ENCODE results near the gene IRF5. TPM values are rescaled to one million over a fixed set of nuclear protein-coding genes. Genes with fewer than 3 reads are reported as not detected.

Gene IRF5
- total RNA-seq, 1 experiment from 2014 or later: 16.5 TPM

DNA sequence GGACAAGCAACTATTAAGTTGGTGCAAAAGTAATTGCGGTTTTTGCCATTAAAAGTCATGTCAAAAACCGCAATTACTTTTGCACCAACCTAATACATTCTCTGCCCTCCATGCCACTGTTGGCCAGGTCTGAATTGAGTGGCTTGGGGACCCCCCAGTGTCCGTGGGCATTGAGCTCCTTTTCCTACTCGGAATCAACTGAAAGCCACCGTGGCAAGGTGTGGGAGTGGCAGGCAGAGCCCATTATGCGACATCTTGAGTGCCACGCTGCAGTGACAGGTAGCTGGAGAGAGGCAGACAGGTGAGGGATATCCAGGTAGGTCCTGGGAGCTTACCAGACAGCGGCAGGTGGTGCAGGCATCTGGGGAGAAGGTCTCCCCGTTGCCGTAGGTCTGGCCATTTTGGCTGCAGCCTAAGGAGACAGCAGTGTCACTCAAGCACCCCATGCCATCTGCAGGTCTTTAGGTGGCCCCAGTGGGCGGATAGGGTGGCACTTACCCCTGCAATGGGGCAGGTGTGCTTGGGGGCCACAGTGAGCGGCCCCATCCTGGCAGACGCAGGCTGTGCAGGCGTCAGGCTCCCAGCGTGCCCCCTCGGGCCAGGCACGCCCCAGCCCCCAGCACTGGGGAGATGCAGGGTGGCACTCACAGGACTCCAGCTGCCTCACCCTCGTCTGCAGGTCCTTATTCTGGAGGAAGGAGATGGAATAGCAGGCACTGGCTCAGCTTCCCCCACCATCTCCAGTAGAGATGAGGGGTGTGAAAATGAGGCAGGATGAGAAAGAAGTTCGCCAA lies 30.8 kb upstream of the IRF5 start:
- no peaks in the 10 kb centered on the region for H3K9me2 ChIP-seq (ENCODE audit: insufficient read depth)
- H3K36me3 ChIP-seq (ENCODE audit: control insufficient read depth in 1 of 2, insufficient read depth in 2 of 2, low read length in 2 of 2): no peaks in the 10 kb centered on the region
- no peak overlapping the region for H3K4me3 ChIP-seq (replicated peaks in 1 of 2; ENCODE audit: low read depth in 1 of 2, low read length in 2 of 2)
- H3K4me1 ChIP-seq (ENCODE audit: control insufficient read depth in 1 of 2, insufficient read depth in 2 of 2, low read length in 2 of 2): peaks cover 7 to 32% of the 10 kb centered on the region in 2 experiments
- no peaks in the 10 kb centered on the region for H4K20me1 ChIP-seq (ENCODE audit: insufficient read depth)
- POLR2A ChIA-PET: no interaction called here
- no peak overlapping the region for H3K4me2 ChIP-seq (ENCODE audit: low read length)
- CTCF ChIA-PET: no interaction called here
- TF ChIP-seq ZNF274 (IDR thresholded peaks at IDR 0.05; ENCODE audit: low read depth, low read length) (no peak), YY1 (IDR thresholded peaks at IDR 0.05; ENCODE audit: extremely low read depth, insufficient replicate concordance, low read depth, low read length) (no peak), EZH2 (IDR thresholded peaks at IDR 0.05) (no peak), EGR1 (IDR thresholded peaks at IDR 0.05; ENCODE audit: low read depth) (no peak), EZH2phosphoT487 (IDR thresholded peaks at IDR 0.05; ENCODE audit: borderline replicate concordance) (no peak), FOSL1 (IDR thresholded peaks at IDR 0.05; ENCODE audit: low read depth) (no peak), CEBPB (IDR thresholded peaks at IDR 0.05; ENCODE audit: low read depth) (no peak), JUND (IDR thresholded peaks at IDR 0.05) (no peak), ELF1 (IDR thresholded peaks at IDR 0.05; ENCODE audit: borderline replicate concordance, low read depth) (no peak), TCF7L2 (IDR thresholded peaks at IDR 0.05; ENCODE audit: borderline replicate concordance, extremely low read depth, insufficient read depth, insufficient read length) (no peak), SP1 (IDR thresholded peaks at IDR 0.05; ENCODE audit: low read depth) (no peak), POLR2A (IDR thresholded peaks at IDR 0.05; ENCODE audit: borderline replicate concordance, extremely low read depth, insufficient read depth, insufficient read length) (no peak), POLR2AphosphoS5 (IDR thresholded peaks at IDR 0.05; ENCODE audit: low read depth, low read length) (no peak)
- TF ChIP-seq, protein P1, sequence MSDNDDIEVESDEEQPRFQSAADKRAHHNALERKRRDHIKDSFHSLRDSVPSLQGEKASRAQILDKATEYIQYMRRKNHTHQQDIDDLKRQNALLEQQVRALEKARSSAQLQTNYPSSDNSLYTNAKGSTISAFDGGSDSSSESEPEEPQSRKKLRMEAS (IDR thresholded peaks at IDR 0.05): no peak
- TF ChIP-seq, protein P2, sequence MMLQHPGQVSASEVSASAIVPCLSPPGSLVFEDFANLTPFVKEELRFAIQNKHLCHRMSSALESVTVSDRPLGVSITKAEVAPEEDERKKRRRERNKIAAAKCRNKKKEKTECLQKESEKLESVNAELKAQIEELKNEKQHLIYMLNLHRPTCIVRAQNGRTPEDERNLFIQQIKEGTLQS (IDR thresholded peaks at IDR 0.05): no peak
- TF ChIP-seq, protein P3, sequence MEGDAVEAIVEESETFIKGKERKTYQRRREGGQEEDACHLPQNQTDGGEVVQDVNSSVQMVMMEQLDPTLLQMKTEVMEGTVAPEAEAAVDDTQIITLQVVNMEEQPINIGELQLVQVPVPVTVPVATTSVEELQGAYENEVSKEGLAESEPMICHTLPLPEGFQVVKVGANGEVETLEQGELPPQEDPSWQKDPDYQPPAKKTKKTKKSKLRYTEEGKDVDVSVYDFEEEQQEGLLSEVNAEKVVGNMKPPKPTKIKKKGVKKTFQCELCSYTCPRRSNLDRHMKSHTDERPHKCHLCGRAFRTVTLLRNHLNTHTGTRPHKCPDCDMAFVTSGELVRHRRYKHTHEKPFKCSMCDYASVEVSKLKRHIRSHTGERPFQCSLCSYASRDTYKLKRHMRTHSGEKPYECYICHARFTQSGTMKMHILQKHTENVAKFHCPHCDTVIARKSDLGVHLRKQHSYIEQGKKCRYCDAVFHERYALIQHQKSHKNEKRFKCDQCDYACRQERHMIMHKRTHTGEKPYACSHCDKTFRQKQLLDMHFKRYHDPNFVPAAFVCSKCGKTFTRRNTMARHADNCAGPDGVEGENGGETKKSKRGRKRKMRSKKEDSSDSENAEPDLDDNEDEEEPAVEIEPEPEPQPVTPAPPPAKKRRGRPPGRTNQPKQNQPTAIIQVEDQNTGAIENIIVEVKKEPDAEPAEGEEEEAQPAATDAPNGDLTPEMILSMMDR (IDR thresholded peaks at IDR 0.05 in 2 of 3, conservative IDR thresholded peaks at IDR 0.05 in 1 of 3; ENCODE audit: borderline replicate concordance in 1 of 3, insufficient read depth in 1 of 3, low read depth in 2 of 3, low read length in 2 of 3): no peak
- TF ChIP-seq, protein P4, sequence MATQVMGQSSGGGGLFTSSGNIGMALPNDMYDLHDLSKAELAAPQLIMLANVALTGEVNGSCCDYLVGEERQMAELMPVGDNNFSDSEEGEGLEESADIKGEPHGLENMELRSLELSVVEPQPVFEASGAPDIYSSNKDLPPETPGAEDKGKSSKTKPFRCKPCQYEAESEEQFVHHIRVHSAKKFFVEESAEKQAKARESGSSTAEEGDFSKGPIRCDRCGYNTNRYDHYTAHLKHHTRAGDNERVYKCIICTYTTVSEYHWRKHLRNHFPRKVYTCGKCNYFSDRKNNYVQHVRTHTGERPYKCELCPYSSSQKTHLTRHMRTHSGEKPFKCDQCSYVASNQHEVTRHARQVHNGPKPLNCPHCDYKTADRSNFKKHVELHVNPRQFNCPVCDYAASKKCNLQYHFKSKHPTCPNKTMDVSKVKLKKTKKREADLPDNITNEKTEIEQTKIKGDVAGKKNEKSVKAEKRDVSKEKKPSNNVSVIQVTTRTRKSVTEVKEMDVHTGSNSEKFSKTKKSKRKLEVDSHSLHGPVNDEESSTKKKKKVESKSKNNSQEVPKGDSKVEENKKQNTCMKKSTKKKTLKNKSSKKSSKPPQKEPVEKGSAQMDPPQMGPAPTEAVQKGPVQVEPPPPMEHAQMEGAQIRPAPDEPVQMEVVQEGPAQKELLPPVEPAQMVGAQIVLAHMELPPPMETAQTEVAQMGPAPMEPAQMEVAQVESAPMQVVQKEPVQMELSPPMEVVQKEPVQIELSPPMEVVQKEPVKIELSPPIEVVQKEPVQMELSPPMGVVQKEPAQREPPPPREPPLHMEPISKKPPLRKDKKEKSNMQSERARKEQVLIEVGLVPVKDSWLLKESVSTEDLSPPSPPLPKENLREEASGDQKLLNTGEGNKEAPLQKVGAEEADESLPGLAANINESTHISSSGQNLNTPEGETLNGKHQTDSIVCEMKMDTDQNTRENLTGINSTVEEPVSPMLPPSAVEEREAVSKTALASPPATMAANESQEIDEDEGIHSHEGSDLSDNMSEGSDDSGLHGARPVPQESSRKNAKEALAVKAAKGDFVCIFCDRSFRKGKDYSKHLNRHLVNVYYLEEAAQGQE (IDR thresholded peaks at IDR 0.05; ENCODE audit: low read depth): no peak
- TF ChIP-seq, protein P5, sequence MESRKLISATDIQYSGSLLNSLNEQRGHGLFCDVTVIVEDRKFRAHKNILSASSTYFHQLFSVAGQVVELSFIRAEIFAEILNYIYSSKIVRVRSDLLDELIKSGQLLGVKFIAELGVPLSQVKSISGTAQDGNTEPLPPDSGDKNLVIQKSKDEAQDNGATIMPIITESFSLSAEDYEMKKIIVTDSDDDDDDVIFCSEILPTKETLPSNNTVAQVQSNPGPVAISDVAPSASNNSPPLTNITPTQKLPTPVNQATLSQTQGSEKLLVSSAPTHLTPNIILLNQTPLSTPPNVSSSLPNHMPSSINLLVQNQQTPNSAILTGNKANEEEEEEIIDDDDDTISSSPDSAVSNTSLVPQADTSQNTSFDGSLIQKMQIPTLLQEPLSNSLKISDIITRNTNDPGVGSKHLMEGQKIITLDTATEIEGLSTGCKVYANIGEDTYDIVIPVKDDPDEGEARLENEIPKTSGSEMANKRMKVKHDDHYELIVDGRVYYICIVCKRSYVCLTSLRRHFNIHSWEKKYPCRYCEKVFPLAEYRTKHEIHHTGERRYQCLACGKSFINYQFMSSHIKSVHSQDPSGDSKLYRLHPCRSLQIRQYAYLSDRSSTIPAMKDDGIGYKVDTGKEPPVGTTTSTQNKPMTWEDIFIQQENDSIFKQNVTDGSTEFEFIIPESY (IDR thresholded peaks at IDR 0.05; ENCODE audit: extremely low read depth, insufficient replicate concordance, low read length): no peak
- H3K9me3 ChIP-seq (ENCODE audit: control insufficient read depth in 1 of 2, insufficient read depth in 1 of 2, low read depth in 1 of 2, low read length in 2 of 2): no peaks in the 10 kb centered on the region
- intact Hi-C loops (cut with micrococcal nuclease): no loop called here
- H3K27ac ChIP-seq (ENCODE audit: low read depth, low read length): no peak overlapping the region
- H3K79me2 ChIP-seq (ENCODE audit: insufficient read depth, low read length): no peaks in the 10 kb centered on the region
- no peak overlapping the region for H3K9ac ChIP-seq (ENCODE audit: low read length)
- no TSS peak for BruUV-seq (replicated peaks)
- H3K27me3 ChIP-seq (ENCODE audit: insufficient read depth, low read length): no peaks in the 10 kb centered on the region
- no peak overlapping the region for H2AFZ ChIP-seq (ENCODE audit: low read depth, low read length, poor library complexity, severe bottlenecking)
- DNase-seq (ENCODE audit: low read depth, low spot score): no peak
- ATAC-seq: no peak
- RAD21 ChIA-PET (ENCODE audit: low non-redundant PET in 1 of 2, low total read pairs in 2 of 2, uncharacterized antibody in 2 of 2, unreplicated experiment in 2 of 2): interaction anchor here in 1 of 2 experiments (0.7 kb wide), 1 partner anchor 219 kb away, joined by 5 read pairs; no protein-coding TSS in a partner anchor

Measured in HCT116 (cell line).